NCI-H510A (cell line): ENCODE measurements around the gene RCAN2.
A peak's percentile ranks its signal among the peaks of the same experiment; 100 is the strongest.

ENCODE experiments used
- DNase-seq: peaks from one replicate; lab custom pipeline; 2025; lab: John Stamatoyannopoulos, UW

Gene RCAN2

GRCh38 chr6:46491628-46492547, 639 bp upstream of the RCAN2 start:
- peak; percentile 68 for DNase-seq

- peak; percentile 30 for DNase-seq
Measured at GRCh38 chr6:46490425-46491200, 636 bp downstream of the RCAN2 start.

GRCh38 chr6:46486181-46486580, 5.1 kb downstream of the RCAN2 start:
- DNase-seq: no peak

GRCh38 chr6:46484081-46484820, 7.0 kb downstream of the RCAN2 start:
- DNase-seq: no peak

GRCh38 chr6:46476301-46476700, 14.9 kb downstream of the RCAN2 start:
- DNase-seq: no peak

GRCh38 chr6:46473881-46474280, 17.4 kb downstream of the RCAN2 start:
- no peak for DNase-seq

- no peak for DNase-seq
Measured at GRCh38 chr6:46472243-46472642, 19.0 kb downstream of the RCAN2 start.

GRCh38 chr6:46469021-46469420, 22.2 kb downstream of the RCAN2 start:
- DNase-seq: no peak

GRCh38 chr6:46468403-46469010, 22.7 kb downstream of the RCAN2 start:
- no peak for DNase-seq

- no peak for DNase-seq
Measured at GRCh38 chr6:46466570-46466969, 24.7 kb downstream of the RCAN2 start.

GRCh38 chr6:46465294-46466165, 25.7 kb downstream of the RCAN2 start:
- no peak for DNase-seq

- DNase-seq: no peak
Measured at GRCh38 chr6:46456297-46456696, 35.0 kb downstream of the RCAN2 start.

- DNase-seq: no peak
Measured at GRCh38 chr6:46454691-46455090, 36.6 kb downstream of the RCAN2 start.

GRCh38 chr6:46453741-46454316, 37.4 kb downstream of the RCAN2 start:
- no peak for DNase-seq

GRCh38 chr6:46453216-46453615, 38.0 kb downstream of the RCAN2 start:
- no peak for DNase-seq

- no peak for DNase-seq
Measured at GRCh38 chr6:46452312-46452917, 38.8 kb downstream of the RCAN2 start.

GRCh38 chr6:46451343-46451742, 39.9 kb downstream of the RCAN2 start:
- DNase-seq: no peak

- DNase-seq: no peak
Measured at GRCh38 chr6:46444772-46445454, 46.3 kb downstream of the RCAN2 start.

- no peak for DNase-seq
Measured at GRCh38 chr6:46443623-46444022, 47.6 kb downstream of the RCAN2 start.

- DNase-seq: no peak
Measured at GRCh38 chr6:46440641-46441040, 50.6 kb downstream of the RCAN2 start.
